Activated T-cell treated with anti-CD3 and anti-CD28 coated beads, Interleukin-2, amount 50 U/mL, for 4 hours (primary cell): ENCODE data around the gene ITIH3. TPM values are rescaled to one million over a fixed set of nuclear protein-coding genes. Genes with fewer than 3 reads are reported as not detected.
A peak's percentile ranks its signal among the peaks of the same experiment; 100 is the strongest.

Source experiments
- ATAC-seq, 2 donors: fragments of 200-7000 bp; cut with Tn5 transposase; one replicate each; pipeline ENCODE4 v1.10.0; 2021
- DNase-seq: peaks from one replicate; pipeline ENCODE4 v3.0.0-alpha.2; 2020
- H3K27me3 Mint-ChIP-seq: one replicate; pipeline ENCODE4 v1.8.0; 2021; ENCODE audit warnings: low read depth, mixed read lengths
- H3K36me3 Mint-ChIP-seq: one replicate; pipeline ENCODE4 v1.8.0; 2022; ENCODE audit warnings: mixed read lengths; ENCODE audit not compliant: insufficient read depth
- H3K4me1 Mint-ChIP-seq: one replicate; pipeline ENCODE4 v1.8.0; 2021; ENCODE audit warnings: low read depth, mixed read lengths
- H3K4me3 Mint-ChIP-seq: one replicate; pipeline ENCODE4 v1.8.0; 2021; ENCODE audit warnings: mild to moderate bottlenecking, moderate library complexity, mixed read lengths
- H3K9me3 Mint-ChIP-seq: one replicate; pipeline ENCODE4 v1.8.0; 2021; ENCODE audit warnings: mixed read lengths
- total RNA-seq, 3 donors: library from RNA; stranded (reverse); gene quantifications; one replicate each; pipeline ENCODE4 v1.2.1, GENCODE V29; 2021

Gene ITIH3
- total RNA-seq, 3 donors from 2014 or later = 0.13 to 0.24 (median 0.18) TPM

- Mint-ChIP-seq H3K4me3 (no peak overlapping the region), H3K27me3 (no peaks in the 10 kb centered on the region), H3K4me1 (no peaks in the 10 kb centered on the region), H3K9me3 (no peaks in the 10 kb centered on the region), H3K36me3 (no peaks in the 10 kb centered on the region)
- ATAC-seq = no peak
- no peak for DNase-seq
Observed at GRCh38 chr3:52816199-52816598, 21.6 kb downstream of the ITIH3 start.

GRCh38 chr3:52816654-52817053, 22.1 kb downstream of the ITIH3 start:
- DNase-seq (no peak), ATAC-seq (no peak)
- no peaks in the 10 kb centered on the region for H3K4me1 Mint-ChIP-seq
- H3K9me3 Mint-ChIP-seq = no peaks in the 10 kb centered on the region
- H3K4me3 Mint-ChIP-seq = no peak overlapping the region
- H3K27me3 Mint-ChIP-seq = no peaks in the 10 kb centered on the region
- H3K36me3 Mint-ChIP-seq = no peaks in the 10 kb centered on the region

- ATAC-seq (no peak), DNase-seq (no peak)
- Mint-ChIP-seq H3K27me3 (no peaks in the 10 kb centered on the region), H3K36me3 (no peaks in the 10 kb centered on the region), H3K4me3 (no peak overlapping the region), H3K4me1 (no peaks in the 10 kb centered on the region), H3K9me3 (no peaks in the 10 kb centered on the region)
Observed at GRCh38 chr3:52817221-52817620, 22.6 kb downstream of the ITIH3 start.

- no peak overlapping the region for H3K4me3 Mint-ChIP-seq
- no peaks in the 10 kb centered on the region for H3K27me3 Mint-ChIP-seq
- no peak for ATAC-seq
- no peaks in the 10 kb centered on the region for H3K36me3 Mint-ChIP-seq
- H3K9me3 Mint-ChIP-seq = no peaks in the 10 kb centered on the region
- DNase-seq = no peak
- no peaks in the 10 kb centered on the region for H3K4me1 Mint-ChIP-seq
Observed at GRCh38 chr3:52817860-52818259, 23.3 kb downstream of the ITIH3 start.

GRCh38 chr3:52819936-52820335, 25.3 kb downstream of the ITIH3 start:
- Mint-ChIP-seq H3K9me3 (no peaks in the 10 kb centered on the region), H3K27me3 (no peaks in the 10 kb centered on the region), H3K4me3 (no peak overlapping the region), H3K36me3 (no peaks in the 10 kb centered on the region), H3K4me1 (no peaks in the 10 kb centered on the region)
- DNase-seq (no peak), ATAC-seq (no peak)

GRCh38 chr3:52820736-52821135, 26.1 kb downstream of the ITIH3 start:
- ATAC-seq = peak in 1 of 2 donors; percentile 37
- H3K27me3 Mint-ChIP-seq = no peaks in the 10 kb centered on the region
- no peak for DNase-seq
- H3K4me3 Mint-ChIP-seq = no peak overlapping the region
- H3K9me3 Mint-ChIP-seq = no peaks in the 10 kb centered on the region
- no peaks in the 10 kb centered on the region for H3K4me1 Mint-ChIP-seq
- H3K36me3 Mint-ChIP-seq = no peaks in the 10 kb centered on the region

GRCh38 chr3:52822363-52822762, 27.8 kb downstream of the ITIH3 start:
- Mint-ChIP-seq H3K27me3 (no peaks in the 10 kb centered on the region), H3K36me3 (no peaks in the 10 kb centered on the region), H3K4me3 (no peak overlapping the region), H3K4me1 (no peaks in the 10 kb centered on the region), H3K9me3 (no peaks in the 10 kb centered on the region)
- no peak for DNase-seq
- no peak for ATAC-seq

GRCh38 chr3:52824037-52824436, 29.4 kb downstream of the ITIH3 start:
- ATAC-seq (no peak), DNase-seq (no peak)
- Mint-ChIP-seq H3K9me3 (no peaks in the 10 kb centered on the region), H3K36me3 (no peaks in the 10 kb centered on the region), H3K4me3 (no peak overlapping the region), H3K27me3 (no peaks in the 10 kb centered on the region), H3K4me1 (no peaks in the 10 kb centered on the region)

GRCh38 chr3:52827441-52827840, 32.8 kb downstream of the ITIH3 start:
- no peaks in the 10 kb centered on the region for H3K36me3 Mint-ChIP-seq
- H3K27me3 Mint-ChIP-seq = no peaks in the 10 kb centered on the region
- ATAC-seq = no peak

GRCh38 chr3:52827866-52828376, 33.3 kb downstream of the ITIH3 start:
- Mint-ChIP-seq H3K4me3 (no peak overlapping the region), H3K36me3 (no peaks in the 10 kb centered on the region), H3K9me3 (no peaks in the 10 kb centered on the region), H3K4me1 (no peaks in the 10 kb centered on the region), H3K27me3 (no peaks in the 10 kb centered on the region)
- DNase-seq (no peak), ATAC-seq (no peak)

More at GRCh38 chr3:52827441-52827840, 32.8 kb downstream of the ITIH3 start:
- no peak overlapping the region for H3K4me3 Mint-ChIP-seq
- no peaks in the 10 kb centered on the region for H3K4me1 Mint-ChIP-seq
- H3K9me3 Mint-ChIP-seq = no peaks in the 10 kb centered on the region
- DNase-seq = no peak

- Mint-ChIP-seq H3K4me3 (no peak overlapping the region), H3K9me3 (no peaks in the 10 kb centered on the region), H3K27me3 (no peaks in the 10 kb centered on the region), H3K4me1 (no peaks in the 10 kb centered on the region), H3K36me3 (no peaks in the 10 kb centered on the region)
- DNase-seq (no peak), ATAC-seq (no peak)
Observed at GRCh38 chr3:52829482-52829881, 34.9 kb downstream of the ITIH3 start.

GRCh38 chr3:52829906-52830463, 35.4 kb downstream of the ITIH3 start:
- Mint-ChIP-seq H3K27me3 (no peaks in the 10 kb centered on the region), H3K36me3 (no peaks in the 10 kb centered on the region), H3K9me3 (no peaks in the 10 kb centered on the region), H3K4me3 (no peak overlapping the region), H3K4me1 (no peaks in the 10 kb centered on the region)
- DNase-seq (no peak), ATAC-seq (no peak)

- no peaks in the 10 kb centered on the region for H3K4me1 Mint-ChIP-seq
- no peaks in the 10 kb centered on the region for H3K36me3 Mint-ChIP-seq
- ATAC-seq (no peak), DNase-seq (no peak)
- no peaks in the 10 kb centered on the region for H3K27me3 Mint-ChIP-seq
- H3K4me3 Mint-ChIP-seq = no peak within 1 kb of the TSS
- H3K9me3 Mint-ChIP-seq = no peaks in the 10 kb centered on the region
Observed at GRCh38 chr3:52830535-52831258, 36.1 kb downstream of the ITIH3 start, which contains the start of gene ITIH4. ITIH4 (minus strand) TSS chr3:52830672; CDS start chr3:52830642, 30 bp downstream.

- Mint-ChIP-seq H3K9me3 (no peaks in the 10 kb centered on the region), H3K27me3 (no peaks in the 10 kb centered on the region), H3K4me3 (no peak overlapping the region), H3K4me1 (peaks cover under 1% of the 10 kb centered on the region), H3K36me3 (peaks cover 4% of the 10 kb centered on the region)
- DNase-seq (no peak), ATAC-seq (no peak)
Observed at GRCh38 chr3:52831500-52832301, 37.1 kb downstream of the ITIH3 start.
